Epidermal melanocyte (primary cell): ENCODE results near the gene NRDE2.

Experiments
- DNase-seq: peaks from one replicate; pipeline ENCODE4 v3.0.0; 2011; ENCODE audit warnings: low spot score; ENCODE audit not compliant: insufficient read length

Gene NRDE2

GRCh38 chr14:90300611-90301047, 31.1 kb downstream of the NRDE2 start:
- DNase-seq, result no peak

GRCh38 chr14:90299408-90299807, 32.3 kb downstream of the NRDE2 start:
- no peak for DNase-seq

GRCh38 chr14:90297876-90298629, 33.7 kb downstream of the NRDE2 start:
- DNase-seq, result no peak

GRCh38 chr14:90296641-90297040, 35.1 kb downstream of the NRDE2 start:
- DNase-seq, result no peak

GRCh38 chr14:90295870-90296516, 35.7 kb downstream of the NRDE2 start:
- peak; percentile 84 for DNase-seq

GRCh38 chr14:90294872-90295271, 36.9 kb downstream of the NRDE2 start:
- no peak for DNase-seq

GRCh38 chr14:90293766-90294730, 37.7 kb downstream of the NRDE2 start:
- no peak for DNase-seq

- DNase-seq, result no peak
These were observed 40.0 kb downstream of the NRDE2 start for GRCh38 chr14:90291699-90292098.

GRCh38 chr14:90290337-90291011, 41.3 kb downstream of the NRDE2 start:
- DNase-seq, result no peak

GRCh38 chr14:90288651-90289355, 42.9 kb downstream of the NRDE2 start:
- no peak for DNase-seq

GRCh38 chr14:90287791-90288190, 44.0 kb downstream of the NRDE2 start:
- no peak for DNase-seq

- DNase-seq, result no peak
These were observed 50.0 kb downstream of the NRDE2 start for GRCh38 chr14:90281756-90282155.

- DNase-seq, result no peak
These were observed 50.5 kb downstream of the NRDE2 start for GRCh38 chr14:90281261-90281660.

GRCh38 chr14:90280096-90280495, 51.6 kb downstream of the NRDE2 start:
- no peak for DNase-seq

- no peak for DNase-seq
These were observed 53.3 kb downstream of the NRDE2 start for GRCh38 chr14:90278199-90279175.

GRCh38 chr14:90277581-90278198, 54.1 kb downstream of the NRDE2 start:
- DNase-seq, result no peak

- no peak for DNase-seq
These were observed 54.9 kb downstream of the NRDE2 start for GRCh38 chr14:90276646-90277367.

- DNase-seq, result no peak
These were observed 55.9 kb downstream of the NRDE2 start for GRCh38 chr14:90275820-90276219.
